Activated naive CD8-positive, alpha-beta T cell (primary cell): Measurements from ENCODE around the gene KMT5B.
A peak's percentile ranks its signal among the peaks of the same experiment; 100 is the strongest.

Source experiments
- H3K27ac Mint-ChIP-seq: one replicate; pipeline ENCODE4 v1.8.0; 2021; ENCODE audit warnings: mixed read lengths
- H3K27me3 Mint-ChIP-seq: one replicate; pipeline ENCODE4 v1.8.0; 2021; ENCODE audit warnings: mixed read lengths
- H3K36me3 Mint-ChIP-seq: one replicate; pipeline ENCODE4 v1.8.0; 2021; ENCODE audit warnings: mixed read lengths
- H3K4me1 Mint-ChIP-seq: one replicate; pipeline ENCODE4 v1.8.0; 2021; ENCODE audit warnings: low read depth, mixed read lengths
- H3K4me3 Mint-ChIP-seq: one replicate; pipeline ENCODE4 v1.8.0; 2021; ENCODE audit warnings: mild to moderate bottlenecking, mixed read lengths
- H3K9me3 Mint-ChIP-seq: one replicate; pipeline ENCODE4 v1.8.0; 2021; ENCODE audit warnings: low read depth, mixed read lengths

KMT5B gene

GRCh38 chr11:68133761-68134160 is 79.3 kb downstream of the KMT5B start:
- no peak overlapping the region for H3K27ac Mint-ChIP-seq
- H3K4me1 Mint-ChIP-seq: peaks cover 14% of the 10 kb centered on the region
- no peak overlapping the region for H3K4me3 Mint-ChIP-seq

DNA sequence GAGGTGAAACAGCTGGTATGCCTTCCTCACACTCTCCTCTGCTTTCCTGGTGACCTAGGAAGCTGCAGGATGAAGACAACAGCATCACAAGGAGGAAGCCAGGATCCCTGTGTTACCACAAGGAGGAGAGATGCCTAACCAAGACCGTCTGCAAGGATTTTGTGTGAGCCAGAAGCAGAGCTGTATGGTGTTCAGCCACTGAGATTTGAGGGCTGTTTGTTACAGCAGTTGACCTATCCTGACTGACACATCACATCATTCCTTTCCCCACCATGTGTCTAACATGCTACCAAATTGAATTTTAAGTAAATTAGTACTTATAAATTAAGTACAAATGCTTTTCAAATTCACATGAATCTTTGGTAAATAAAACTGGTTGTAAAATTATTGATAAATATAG is 83.0 kb downstream of the KMT5B start:
- no peak overlapping the region for H3K27ac Mint-ChIP-seq
- no peaks in the 10 kb centered on the region for H3K9me3 Mint-ChIP-seq

More at GRCh38 chr11:68133761-68134160, 79.3 kb downstream of the KMT5B start:
- H3K36me3 Mint-ChIP-seq: peaks cover 4% of the 10 kb centered on the region
- H3K9me3 Mint-ChIP-seq: no peaks in the 10 kb centered on the region
- H3K27me3 Mint-ChIP-seq: peaks cover 12% of the 10 kb centered on the region

DNA sequence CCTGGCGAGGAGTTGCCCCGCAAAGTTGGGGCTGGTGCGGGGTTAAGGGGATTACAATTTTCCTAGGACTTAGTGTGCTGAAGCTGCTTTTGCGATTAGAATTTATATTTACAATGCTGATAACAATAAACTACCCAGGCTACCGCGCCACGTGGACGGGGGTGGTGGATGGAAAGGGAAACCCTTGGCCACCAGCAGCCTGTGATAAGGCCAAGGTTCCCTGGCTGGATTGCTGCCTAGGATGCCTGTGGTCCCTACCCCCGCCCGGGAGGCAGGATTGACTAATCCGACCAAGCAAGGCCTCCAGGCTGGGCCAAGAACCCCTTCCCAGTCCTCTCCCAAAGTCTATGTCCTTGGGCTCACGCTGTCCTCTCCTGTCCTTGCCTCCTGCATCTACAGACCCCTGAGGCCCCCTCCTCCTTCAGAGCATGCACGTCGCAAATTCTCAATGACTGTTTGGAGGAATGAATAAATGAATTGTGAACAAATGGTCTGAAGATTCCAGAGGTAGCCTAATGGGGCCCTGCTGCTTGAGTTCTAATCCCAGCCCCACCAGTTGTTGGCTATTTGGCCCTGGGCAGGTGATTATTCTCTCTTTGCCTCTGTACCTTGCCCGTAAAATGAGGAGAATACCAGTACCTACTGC is 84.3 kb downstream of the KMT5B start:
- Mint-ChIP-seq H3K4me3 (peak overlapping the region; percentile 13), H3K9me3 (no peaks in the 10 kb centered on the region), H3K36me3 (peaks cover 4% of the 10 kb centered on the region), H3K4me1 (peaks cover 11% of the 10 kb centered on the region), H3K27ac (no peak overlapping the region), H3K27me3 (peaks cover 12% of the 10 kb centered on the region)

More for the DNA sequence above, 83.0 kb downstream of the KMT5B start:
- H3K4me1 Mint-ChIP-seq: peaks cover 14% of the 10 kb centered on the region
- no peak overlapping the region for H3K4me3 Mint-ChIP-seq
- peaks cover 4% of the 10 kb centered on the region for H3K36me3 Mint-ChIP-seq
- peaks cover 12% of the 10 kb centered on the region for H3K27me3 Mint-ChIP-seq

- Mint-ChIP-seq H3K4me3 (no peak overlapping the region), H3K4me1 (peaks cover 9% of the 10 kb centered on the region), H3K27me3 (peaks cover 12% of the 10 kb centered on the region), H3K9me3 (no peaks in the 10 kb centered on the region), H3K27ac (no peak overlapping the region), H3K36me3 (peaks cover 4% of the 10 kb centered on the region)
Measured at GRCh38 chr11:68127714-68128681, 85.1 kb downstream of the KMT5B start.

- H3K36me3 Mint-ChIP-seq: peaks cover 4% of the 10 kb centered on the region
- peaks cover 12% of the 10 kb centered on the region for H3K27me3 Mint-ChIP-seq
- H3K4me1 Mint-ChIP-seq: peaks cover 14% of the 10 kb centered on the region
- no peaks in the 10 kb centered on the region for H3K9me3 Mint-ChIP-seq
- no peak overlapping the region for H3K27ac Mint-ChIP-seq
- no peak overlapping the region for H3K4me3 Mint-ChIP-seq
Measured at GRCh38 chr11:68125164-68125563, 87.9 kb downstream of the KMT5B start.

DNA sequence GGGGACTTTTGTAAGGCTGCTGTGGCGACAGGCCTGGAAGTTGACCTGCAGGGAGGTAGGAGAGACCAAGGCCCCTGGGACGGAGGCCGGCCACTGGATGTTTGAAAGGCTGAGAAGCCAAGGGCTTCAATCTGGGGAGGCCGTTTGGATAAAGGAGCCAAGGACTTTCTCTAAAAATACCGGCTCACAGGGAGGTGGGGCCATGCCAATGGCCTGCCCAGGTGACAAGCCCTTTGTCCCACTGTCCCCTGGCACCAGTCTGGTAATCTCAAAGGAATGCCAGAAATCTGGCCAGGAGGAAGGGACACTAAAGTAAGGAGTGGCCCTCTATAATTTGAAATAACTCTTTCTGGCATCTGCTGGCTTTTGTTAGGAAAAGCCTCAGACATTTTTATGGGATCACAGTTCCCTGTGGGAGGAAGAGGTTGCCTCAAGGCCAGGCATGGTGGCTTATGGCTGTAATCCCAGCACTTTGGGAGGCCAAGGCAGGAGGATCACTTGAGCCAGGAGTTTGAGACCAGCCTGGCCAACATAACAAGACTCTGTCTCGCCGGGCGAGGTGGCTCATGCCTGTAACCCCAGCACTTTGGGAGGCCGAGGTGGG is 90.1 kb downstream of the KMT5B start:
- Mint-ChIP-seq H3K27me3 (no peaks in the 10 kb centered on the region), H3K36me3 (no peaks in the 10 kb centered on the region), H3K27ac (no peak overlapping the region), H3K4me1 (peaks cover 17% of the 10 kb centered on the region), H3K9me3 (no peaks in the 10 kb centered on the region), H3K4me3 (peak overlapping the region; percentile 47)

GRCh38 chr11:68121067-68121899 is 91.8 kb downstream of the KMT5B start, which contains the start of gene CHKA:
TSS of gene CHKA (minus strand) at chr11:68121388. CDS start at chr11:68121177, 211 bp downstream.
- Mint-ChIP-seq H3K27me3 (no peaks in the 10 kb centered on the region), H3K27ac (peak within 1 kb of the TSS; percentile 85), H3K9me3 (no peaks in the 10 kb centered on the region), H3K36me3 (no peaks in the 10 kb centered on the region), H3K4me3 (peak within 1 kb of the TSS; percentile 90), H3K4me1 (peaks cover 19% of the 10 kb centered on the region)

GRCh38 chr11:68120273-68121066 is 92.6 kb downstream of the KMT5B start:
- Mint-ChIP-seq H3K4me3 (peak overlapping the region; percentile 90), H3K27ac (peak overlapping the region; percentile 85), H3K36me3 (no peaks in the 10 kb centered on the region), H3K4me1 (peaks cover 19% of the 10 kb centered on the region), H3K27me3 (no peaks in the 10 kb centered on the region), H3K9me3 (no peaks in the 10 kb centered on the region)

- no peak overlapping the region for H3K27ac Mint-ChIP-seq
- peaks cover 19% of the 10 kb centered on the region for H3K4me1 Mint-ChIP-seq
- no peaks in the 10 kb centered on the region for H3K36me3 Mint-ChIP-seq
- peak overlapping the region; percentile 58 for H3K4me3 Mint-ChIP-seq
- H3K9me3 Mint-ChIP-seq: no peaks in the 10 kb centered on the region
- H3K27me3 Mint-ChIP-seq: no peaks in the 10 kb centered on the region
Measured at GRCh38 chr11:68118706-68119448, 94.2 kb downstream of the KMT5B start.

GRCh38 chr11:68117853-68118470 is 95.1 kb downstream of the KMT5B start:
- Mint-ChIP-seq H3K36me3 (no peaks in the 10 kb centered on the region), H3K9me3 (no peaks in the 10 kb centered on the region), H3K27me3 (no peaks in the 10 kb centered on the region), H3K27ac (no peak overlapping the region), H3K4me3 (no peak overlapping the region), H3K4me1 (peaks cover 19% of the 10 kb centered on the region)

- no peaks in the 10 kb centered on the region for H3K27me3 Mint-ChIP-seq
Measured at GRCh38 chr11:68116974-68117373, 96.1 kb downstream of the KMT5B start.

GRCh38 chr11:68116126-68116525 is 97.0 kb downstream of the KMT5B start:
- H3K4me1 Mint-ChIP-seq: peaks cover 13% of the 10 kb centered on the region
- no peaks in the 10 kb centered on the region for H3K9me3 Mint-ChIP-seq
- no peak overlapping the region for H3K27ac Mint-ChIP-seq
- no peak overlapping the region for H3K4me3 Mint-ChIP-seq
- no peaks in the 10 kb centered on the region for H3K36me3 Mint-ChIP-seq
- no peaks in the 10 kb centered on the region for H3K27me3 Mint-ChIP-seq

More at GRCh38 chr11:68116974-68117373, 96.1 kb downstream of the KMT5B start:
- no peaks in the 10 kb centered on the region for H3K36me3 Mint-ChIP-seq
- peaks cover 14% of the 10 kb centered on the region for H3K4me1 Mint-ChIP-seq
- H3K4me3 Mint-ChIP-seq: no peak overlapping the region
- H3K9me3 Mint-ChIP-seq: no peaks in the 10 kb centered on the region
- no peak overlapping the region for H3K27ac Mint-ChIP-seq

DNA sequence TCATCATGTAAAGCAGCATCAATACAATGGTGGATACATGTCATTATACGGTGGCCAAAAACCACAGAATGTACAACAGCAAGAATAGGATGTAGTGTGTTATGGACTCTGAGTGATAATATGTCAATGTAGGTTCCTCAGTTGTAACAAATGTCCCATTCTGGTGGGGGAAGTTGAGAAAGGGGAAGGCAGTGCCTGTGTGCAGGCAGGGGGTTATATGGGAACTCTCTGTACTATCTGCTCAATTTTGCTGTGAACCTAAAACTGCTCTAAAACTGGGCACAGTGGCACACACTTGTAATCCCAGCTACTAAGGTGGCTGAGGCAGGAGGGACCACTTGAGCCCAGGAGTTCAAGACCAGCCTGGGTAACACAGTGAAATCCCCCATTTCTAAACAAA is 97.8 kb downstream of the KMT5B start:
- H3K4me3 Mint-ChIP-seq: no peak overlapping the region

More for the DNA sequence above, 97.8 kb downstream of the KMT5B start:
- Mint-ChIP-seq H3K4me1 (peaks cover 12% of the 10 kb centered on the region), H3K27ac (no peak overlapping the region), H3K9me3 (no peaks in the 10 kb centered on the region), H3K27me3 (no peaks in the 10 kb centered on the region), H3K36me3 (no peaks in the 10 kb centered on the region)
